ENCODE data around the gene DENND1B.

DENND1B gene

GRCh38 chr1:197786280-197786679 lies 11.0 kb upstream of the DENND1B start:
- H3K4me2 ChIP-seq (ENCODE audit: insufficient read depth, low read length), result no peak overlapping the region
- H3K27me3 ChIP-seq (ENCODE audit: insufficient read depth, low read length, poor library complexity), result no peaks in the 10 kb centered on the region
- H3K27ac ChIP-seq (ENCODE audit: low read length), result no peak overlapping the region
- no peak overlapping the region for H3K4me3 ChIP-seq (ENCODE audit: low read depth in 1 of 2, low read length in 2 of 2)
- no peak overlapping the region; the same call in 1 of the 2 replicates for H2AFZ ChIP-seq (ENCODE audit: low read depth, low read length)
- no peak for DNase-seq
- H4K20me1 ChIP-seq (ENCODE audit: insufficient read depth, low read length), result no peaks in the 10 kb centered on the region
- ATAC-seq (ENCODE audit: insufficient read depth, low read depth), result no peak
- no peaks in the 10 kb centered on the region for H3K36me3 ChIP-seq (ENCODE audit: insufficient read depth, low read length)
- H3K4me1 ChIP-seq (ENCODE audit: insufficient read depth, low read length), result no peaks in the 10 kb centered on the region
- TF ChIP-seq EZH2 (IDR thresholded peaks at IDR 0.05; ENCODE audit: borderline replicate concordance, low read depth, low read length, severe bottlenecking) (no peak), CTCF (IDR thresholded peaks at IDR 0.05; ENCODE audit: borderline replicate concordance, extremely low read depth, low read length, poor library complexity, severe bottlenecking) (no peak)
- no peaks in the 10 kb centered on the region for H3K9me3 ChIP-seq (ENCODE audit: insufficient read depth, low read length, severe bottlenecking)
- H3K79me2 ChIP-seq (ENCODE audit: insufficient read depth, low read length), result no peaks in the 10 kb centered on the region
- no peak overlapping the region for H3K9ac ChIP-seq (ENCODE audit: low read depth, low read length)

DNA sequence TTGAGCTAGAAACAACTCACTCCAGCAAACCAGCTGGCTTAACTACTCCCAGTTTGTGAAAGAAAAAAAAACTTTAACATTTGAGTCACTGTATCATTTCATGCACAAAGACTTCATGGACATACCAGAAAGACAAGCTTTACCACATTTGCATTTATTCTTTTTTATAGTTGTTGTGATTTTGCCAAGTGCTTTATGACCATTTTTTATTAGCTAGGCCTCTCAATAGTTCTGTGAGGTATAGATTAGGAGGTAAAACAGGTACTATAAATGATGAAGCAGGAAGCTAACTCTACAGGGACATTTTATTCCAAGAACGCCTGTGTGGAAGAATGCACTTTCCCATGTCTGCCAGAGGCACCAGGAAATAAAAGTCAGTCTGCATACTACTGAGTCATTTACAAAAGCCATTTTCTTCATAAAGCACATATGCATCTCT lies 8.2 kb upstream of the DENND1B start:
- H3K27ac ChIP-seq (ENCODE audit: low read length), result no peak overlapping the region
- H3K9me3 ChIP-seq (ENCODE audit: insufficient read depth, low read length, severe bottlenecking), result no peaks in the 10 kb centered on the region
- H3K4me2 ChIP-seq (ENCODE audit: insufficient read depth, low read length), result no peak overlapping the region
- no peak overlapping the region for H3K9ac ChIP-seq (ENCODE audit: low read depth, low read length)
- ATAC-seq (ENCODE audit: insufficient read depth, low read depth), result no peak
- no peaks in the 10 kb centered on the region for H3K36me3 ChIP-seq (ENCODE audit: insufficient read depth, low read length)
- H3K4me3 ChIP-seq (ENCODE audit: low read depth in 1 of 2, low read length in 2 of 2), result no peak overlapping the region
- no peak for TF ChIP-seq EZH2 (IDR thresholded peaks at IDR 0.05; ENCODE audit: borderline replicate concordance, low read depth, low read length, severe bottlenecking)
- no peak for TF ChIP-seq CTCF (IDR thresholded peaks at IDR 0.05; ENCODE audit: borderline replicate concordance, extremely low read depth, low read length, poor library complexity, severe bottlenecking)
- H4K20me1 ChIP-seq (ENCODE audit: insufficient read depth, low read length), result no peaks in the 10 kb centered on the region
- no peak overlapping the region for H2AFZ ChIP-seq (ENCODE audit: low read depth, low read length)
- H3K79me2 ChIP-seq (ENCODE audit: insufficient read depth, low read length), result no peaks in the 10 kb centered on the region
- H3K4me1 ChIP-seq (ENCODE audit: insufficient read depth, low read length), result peaks cover 5% of the 10 kb centered on the region
- H3K27me3 ChIP-seq (ENCODE audit: insufficient read depth, low read length, poor library complexity), result no peaks in the 10 kb centered on the region
- DNase-seq, result no peak

DNA sequence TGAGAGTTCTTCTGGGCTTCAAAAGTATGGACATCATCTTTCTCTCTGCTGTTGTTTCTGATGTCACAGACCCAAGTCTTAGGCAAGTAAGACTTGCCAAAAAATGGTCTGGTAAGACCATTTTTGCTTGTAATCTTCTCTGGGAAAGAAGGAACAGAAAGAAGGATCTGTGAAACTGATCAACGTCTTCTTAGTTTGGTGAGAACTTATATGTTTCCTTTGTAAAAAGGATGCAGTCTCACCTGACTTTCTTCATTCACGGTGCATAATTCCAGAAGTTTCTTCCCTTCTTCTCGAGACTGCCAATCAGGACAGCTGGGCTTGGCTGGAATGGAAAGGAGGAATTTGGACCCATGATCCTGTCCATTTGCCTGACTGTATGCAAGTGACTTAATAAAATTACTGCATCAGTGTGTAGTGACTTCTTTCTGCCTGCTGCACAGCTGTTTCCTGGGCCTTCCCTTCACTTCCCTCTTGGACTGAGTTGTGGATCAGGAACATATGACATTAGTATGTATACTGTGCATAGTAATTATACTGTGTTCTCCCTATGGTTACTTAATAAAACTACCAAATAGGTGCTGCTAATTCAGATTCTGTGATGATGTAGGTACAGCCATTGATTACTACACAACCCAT lies 7.6 kb upstream of the DENND1B start:
- H3K9ac ChIP-seq (ENCODE audit: low read depth, low read length), result no peak overlapping the region
- H3K79me2 ChIP-seq (ENCODE audit: insufficient read depth, low read length), result no peaks in the 10 kb centered on the region
- no peak overlapping the region for H3K4me2 ChIP-seq (ENCODE audit: insufficient read depth, low read length)
- ATAC-seq (ENCODE audit: insufficient read depth, low read depth), result no peak
- DNase-seq, result no peak
- TF ChIP-seq CTCF (IDR thresholded peaks at IDR 0.05; ENCODE audit: borderline replicate concordance, extremely low read depth, low read length, poor library complexity, severe bottlenecking) (no peak), EZH2 (IDR thresholded peaks at IDR 0.05; ENCODE audit: borderline replicate concordance, low read depth, low read length, severe bottlenecking) (no peak)
- no peaks in the 10 kb centered on the region for H3K9me3 ChIP-seq (ENCODE audit: insufficient read depth, low read length, severe bottlenecking)
- no peak overlapping the region for H2AFZ ChIP-seq (ENCODE audit: low read depth, low read length)
- H3K27me3 ChIP-seq (ENCODE audit: insufficient read depth, low read length, poor library complexity), result no peaks in the 10 kb centered on the region
- no peak overlapping the region for H3K27ac ChIP-seq (ENCODE audit: low read length)
- H3K4me1 ChIP-seq (ENCODE audit: insufficient read depth, low read length), result peaks cover 12% of the 10 kb centered on the region
- H4K20me1 ChIP-seq (ENCODE audit: insufficient read depth, low read length), result no peaks in the 10 kb centered on the region
- H3K4me3 ChIP-seq (ENCODE audit: low read depth in 1 of 2, low read length in 2 of 2), result no peak overlapping the region
- H3K36me3 ChIP-seq (ENCODE audit: insufficient read depth, low read length), result no peaks in the 10 kb centered on the region
